ENCODE results near the gene DOCK1.

GRCh38 chr10:127073666-127074065 lies 168.4 kb downstream of the DOCK1 start:
- TF ChIP-seq, protein P1, sequence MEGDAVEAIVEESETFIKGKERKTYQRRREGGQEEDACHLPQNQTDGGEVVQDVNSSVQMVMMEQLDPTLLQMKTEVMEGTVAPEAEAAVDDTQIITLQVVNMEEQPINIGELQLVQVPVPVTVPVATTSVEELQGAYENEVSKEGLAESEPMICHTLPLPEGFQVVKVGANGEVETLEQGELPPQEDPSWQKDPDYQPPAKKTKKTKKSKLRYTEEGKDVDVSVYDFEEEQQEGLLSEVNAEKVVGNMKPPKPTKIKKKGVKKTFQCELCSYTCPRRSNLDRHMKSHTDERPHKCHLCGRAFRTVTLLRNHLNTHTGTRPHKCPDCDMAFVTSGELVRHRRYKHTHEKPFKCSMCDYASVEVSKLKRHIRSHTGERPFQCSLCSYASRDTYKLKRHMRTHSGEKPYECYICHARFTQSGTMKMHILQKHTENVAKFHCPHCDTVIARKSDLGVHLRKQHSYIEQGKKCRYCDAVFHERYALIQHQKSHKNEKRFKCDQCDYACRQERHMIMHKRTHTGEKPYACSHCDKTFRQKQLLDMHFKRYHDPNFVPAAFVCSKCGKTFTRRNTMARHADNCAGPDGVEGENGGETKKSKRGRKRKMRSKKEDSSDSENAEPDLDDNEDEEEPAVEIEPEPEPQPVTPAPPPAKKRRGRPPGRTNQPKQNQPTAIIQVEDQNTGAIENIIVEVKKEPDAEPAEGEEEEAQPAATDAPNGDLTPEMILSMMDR (IDR thresholded peaks at IDR 0.05; ENCODE audit: low read length), result no peak
- TF ChIP-seq EZH2phosphoT487 (IDR thresholded peaks at IDR 0.05; ENCODE audit: low read length), result no peak

All from MM.1S (cell line).